Activated CD4-positive, CD25-positive, alpha-beta regulatory T cell treated with anti-CD3 and anti-CD28 coated beads, Interleukin-2, amount 50 U/mL, for 24 hours (primary cell): ENCODE results near the gene ACOX3.

Experiments used
- ATAC-seq, 2 donors: fragments of 150-1000 bp; cut with Tn5 transposase; one replicate each; pipeline ENCODE4 v1.10.0; 2021; ENCODE audit warnings: mild to moderate bottlenecking in 1 of 2, moderate library complexity in 1 of 2

The ACOX3 gene

GRCh38 chr4:8370835-8371595 is 69.5 kb downstream of the ACOX3 start:
- no peak for ATAC-seq

GRCh38 chr4:8370106-8370787 is 70.3 kb downstream of the ACOX3 start:
- ATAC-seq = no peak

DNA sequence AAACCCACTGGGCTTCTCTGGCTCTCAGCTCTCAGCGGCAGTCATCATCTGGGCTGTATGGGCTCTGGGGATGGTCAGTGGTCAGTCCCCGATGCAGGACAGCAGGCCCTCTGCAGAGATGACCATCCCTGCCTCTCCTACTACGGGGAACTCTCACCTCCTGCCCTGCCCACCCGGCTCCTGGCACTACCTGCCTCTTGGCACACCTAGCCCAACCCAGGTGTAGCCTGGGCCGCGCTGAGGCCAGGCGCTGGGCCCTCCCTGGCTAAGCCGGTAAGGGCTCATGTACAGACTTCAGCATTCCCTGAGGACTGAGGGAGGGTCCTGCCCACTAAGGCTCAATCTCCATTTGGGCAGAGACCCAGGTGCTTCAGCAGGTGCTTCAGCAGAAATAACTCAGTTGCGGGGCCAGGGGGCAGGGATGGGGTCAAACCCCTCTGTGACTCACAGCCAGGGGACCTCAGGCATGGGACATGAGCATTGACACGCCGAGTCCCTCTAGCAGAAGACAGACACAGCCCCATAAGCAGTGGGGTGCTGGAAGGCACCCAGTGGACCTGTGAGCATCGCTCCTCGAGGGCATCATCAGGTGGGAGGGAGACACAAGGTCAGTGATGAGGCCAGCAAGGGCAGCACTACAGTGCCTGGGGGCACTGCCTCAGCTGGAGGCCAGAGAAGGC is 71.0 kb downstream of the ACOX3 start:
- ATAC-seq = no peak

DNA sequence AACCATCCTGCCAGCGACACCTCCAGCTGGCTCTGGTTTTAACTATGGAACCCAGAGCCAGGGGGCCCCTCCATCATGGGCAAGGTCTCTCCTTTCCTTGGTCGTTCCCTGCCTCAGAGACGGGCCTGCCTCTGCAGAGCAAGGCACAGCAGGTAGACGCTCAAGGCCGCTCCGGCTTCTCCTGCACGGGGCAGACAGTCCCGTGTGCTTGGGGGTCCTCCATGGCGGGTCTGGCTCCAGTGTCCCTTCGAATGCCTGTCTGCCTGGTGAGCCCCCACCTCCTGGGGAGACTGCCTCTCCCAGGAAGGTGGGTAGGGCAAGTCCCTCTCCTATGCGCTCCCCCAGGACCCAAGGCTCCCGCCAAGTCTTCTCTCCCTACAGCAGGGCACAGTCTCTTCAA is 71.5 kb downstream of the ACOX3 start:
- no peak for ATAC-seq

GRCh38 chr4:8368061-8368481 is 72.5 kb downstream of the ACOX3 start:
- no peak for ATAC-seq

DNA sequence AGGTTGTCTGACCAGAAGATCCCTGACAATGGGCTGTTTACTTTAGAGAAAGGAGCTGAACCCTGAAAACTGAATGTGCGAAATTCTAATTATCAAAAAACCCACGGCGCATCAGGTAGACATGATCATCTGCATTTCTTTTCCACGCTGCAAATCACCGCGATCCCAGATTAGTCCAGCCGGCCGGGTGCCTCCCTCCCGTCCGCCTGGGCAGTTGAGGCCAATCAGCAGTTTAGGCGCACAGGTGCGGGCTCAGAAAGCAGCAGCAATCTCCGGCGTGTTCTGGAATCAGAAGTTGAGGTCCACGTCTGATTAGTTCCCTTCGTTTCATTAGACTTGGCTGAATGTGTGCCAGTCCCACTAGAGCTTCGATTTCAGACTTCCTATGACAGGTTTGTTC is 73.9 kb downstream of the ACOX3 start:
- ATAC-seq = no peak

DNA sequence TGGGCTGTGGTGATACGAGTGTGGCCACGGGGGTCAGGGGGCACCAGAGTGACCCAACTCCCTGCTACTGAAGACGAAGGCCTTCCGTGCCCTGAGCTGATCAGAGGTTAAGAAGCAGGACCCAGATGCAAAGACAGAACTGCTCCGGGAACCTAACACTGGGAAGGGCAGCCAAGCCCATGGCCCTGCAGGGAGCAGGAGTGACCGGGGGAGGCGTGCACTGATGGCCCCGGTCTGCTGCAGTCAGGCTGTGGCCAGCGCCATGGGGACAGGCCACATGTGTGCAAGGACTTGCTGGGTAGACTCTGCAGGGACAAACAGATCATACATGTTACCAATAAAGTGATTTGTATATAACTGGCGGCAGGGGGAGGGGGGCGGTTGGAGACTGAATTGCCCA is 74.6 kb downstream of the ACOX3 start:
- no peak for ATAC-seq

- ATAC-seq = no peak
Measured at GRCh38 chr4:8365353-8365752, 75.2 kb downstream of the ACOX3 start.

GRCh38 chr4:8364848-8365350 is 75.6 kb downstream of the ACOX3 start:
- no peak for ATAC-seq

- no peak for ATAC-seq
Measured at GRCh38 chr4:8364141-8364540, 76.4 kb downstream of the ACOX3 start.

DNA sequence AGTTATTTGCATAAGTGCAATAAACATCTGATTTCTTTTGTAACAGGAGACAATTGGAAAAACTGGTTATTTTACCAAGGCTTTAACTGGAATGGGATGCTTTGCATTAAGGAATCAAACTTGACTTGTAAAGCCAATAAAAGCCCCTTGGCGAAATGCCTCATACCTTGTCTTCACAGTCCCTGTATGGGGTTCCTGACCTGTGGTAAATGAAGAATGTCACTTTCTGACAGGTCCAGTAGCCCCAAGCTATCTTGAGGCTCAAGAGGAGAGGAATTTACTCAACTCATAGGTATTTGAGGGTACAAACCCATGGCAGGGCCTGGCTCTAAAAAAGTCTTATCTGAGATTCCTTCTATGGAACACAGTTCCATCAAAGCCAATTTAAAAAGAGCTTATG is 78.0 kb downstream of the ACOX3 start:
- ATAC-seq = no peak

GRCh38 chr4:8359193-8359592 is 81.3 kb downstream of the ACOX3 start:
- no peak for ATAC-seq

DNA sequence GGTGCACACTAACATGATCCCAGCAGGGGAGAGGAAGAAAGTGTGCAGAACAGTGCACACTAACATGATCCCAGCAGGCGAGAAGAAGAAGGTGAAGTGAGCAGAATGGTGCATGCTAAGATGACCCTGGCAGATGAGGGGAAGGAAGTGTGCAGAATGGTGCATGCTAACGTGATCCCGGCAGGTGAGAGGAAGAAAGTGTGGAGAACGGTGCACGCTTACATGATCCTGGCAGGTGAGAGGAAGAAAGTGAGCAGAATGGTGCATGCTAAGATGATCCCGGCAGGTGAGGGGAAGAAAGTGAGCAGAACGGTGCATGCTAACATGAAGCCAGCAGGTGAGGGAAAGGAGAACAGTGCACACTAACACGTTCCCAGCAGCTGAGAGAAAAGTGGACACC is 83.7 kb downstream of the ACOX3 start:
- no peak for ATAC-seq

DNA sequence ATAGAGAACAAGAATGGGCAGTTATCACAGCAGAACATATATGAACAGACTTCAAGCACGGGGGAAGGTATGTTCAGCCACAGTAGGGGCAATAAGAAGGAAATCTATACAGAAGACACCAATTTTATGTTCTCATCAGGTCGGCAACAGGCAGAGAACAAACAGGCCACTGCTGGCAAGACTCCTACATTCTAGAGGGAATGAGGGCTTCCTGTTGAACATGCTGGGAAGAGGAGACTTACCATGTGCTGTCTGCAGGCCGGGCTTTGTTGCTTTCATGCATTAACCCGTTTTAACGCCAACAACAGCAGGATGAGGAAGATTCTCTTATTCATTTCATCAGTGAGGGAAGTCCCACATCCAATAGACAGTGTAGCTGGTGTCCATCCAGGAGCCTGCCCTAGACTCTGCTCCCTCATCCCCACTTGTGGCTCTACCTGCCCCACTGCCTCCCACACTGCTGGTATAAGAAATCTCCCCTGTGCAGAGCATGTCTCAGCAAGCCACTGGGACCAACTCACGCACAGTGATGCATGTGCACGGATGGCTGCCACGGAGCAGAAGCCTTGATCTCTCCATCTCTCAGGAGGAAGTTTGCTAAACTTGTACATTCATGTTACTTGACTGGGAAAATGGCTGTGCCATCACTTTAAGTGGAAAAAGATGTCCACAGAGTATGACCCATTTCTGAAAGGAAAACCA is 84.5 kb downstream of the ACOX3 start:
- ATAC-seq = no peak

DNA sequence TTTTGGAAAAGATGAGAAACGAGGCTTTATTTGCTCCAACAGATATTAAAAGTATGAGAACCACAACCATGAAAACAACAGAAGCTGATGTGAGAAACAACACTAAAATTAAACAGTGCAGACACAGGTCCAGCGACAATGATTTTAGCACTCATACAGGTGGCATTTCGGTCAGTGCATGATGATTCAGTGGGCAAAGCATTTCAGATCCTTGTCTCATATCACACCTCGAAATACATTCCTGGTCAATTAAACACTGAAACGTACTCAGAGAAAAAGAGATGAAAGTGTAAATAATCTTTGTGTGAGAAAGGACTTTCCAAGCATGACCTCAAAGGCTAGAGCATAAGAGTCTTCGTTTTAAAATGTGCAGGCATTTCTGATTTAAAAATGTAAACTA is 85.2 kb downstream of the ACOX3 start:
- no peak for ATAC-seq

DNA sequence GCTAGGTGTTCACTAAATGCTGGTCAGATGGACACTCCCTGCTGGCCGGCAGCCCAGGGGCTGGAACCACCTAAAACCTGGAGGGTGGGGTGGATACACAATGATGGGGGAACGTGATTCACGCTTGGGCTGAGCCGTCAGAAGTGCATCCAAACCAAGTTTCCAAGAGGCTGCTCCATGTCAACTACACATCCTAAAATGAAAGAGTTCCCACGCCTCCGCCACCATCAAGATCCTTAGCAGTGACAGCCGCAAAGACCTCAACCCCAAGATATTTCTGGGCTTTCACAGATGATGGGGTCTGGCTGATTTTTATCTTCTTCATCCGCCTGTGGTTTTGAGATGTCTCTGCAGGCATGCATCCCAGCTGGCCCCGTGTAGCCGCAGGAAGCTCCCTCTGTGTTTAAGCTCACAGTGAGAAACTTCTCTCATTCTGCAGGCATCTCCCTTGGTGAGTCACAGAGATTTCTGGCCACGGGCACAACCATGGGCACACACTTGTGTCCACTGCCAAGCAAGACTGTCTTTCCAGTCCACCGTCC is 86.5 kb downstream of the ACOX3 start:
- ATAC-seq = no peak

DNA sequence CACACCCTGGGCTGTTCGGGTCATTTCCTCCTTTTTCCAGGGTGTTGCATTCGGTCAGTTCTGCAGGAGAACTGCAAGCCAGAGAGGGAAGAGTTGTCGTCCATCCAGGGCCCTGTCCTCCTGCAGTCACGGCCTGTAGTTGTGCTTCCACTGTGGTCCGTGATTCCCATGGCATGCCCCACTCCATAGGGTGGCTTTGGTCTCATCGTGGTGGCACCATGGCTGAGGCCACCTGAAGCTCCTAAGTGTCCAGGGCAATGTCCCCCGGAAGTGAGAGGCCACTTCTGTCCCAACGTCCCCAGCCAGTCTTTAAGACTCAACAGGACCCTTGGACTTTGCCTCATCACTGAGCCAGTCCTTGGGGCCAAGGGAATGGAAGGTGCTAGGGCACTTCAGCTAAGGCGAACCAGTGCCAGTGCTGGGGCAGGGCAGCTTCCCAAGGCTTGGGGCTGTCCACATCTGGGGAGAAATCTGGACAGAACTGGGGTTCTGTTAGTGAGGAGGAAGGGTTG is 87.3 kb downstream of the ACOX3 start:
- ATAC-seq = no peak

- ATAC-seq = no peak
Measured at GRCh38 chr4:8352368-8353157, 88.0 kb downstream of the ACOX3 start.

DNA sequence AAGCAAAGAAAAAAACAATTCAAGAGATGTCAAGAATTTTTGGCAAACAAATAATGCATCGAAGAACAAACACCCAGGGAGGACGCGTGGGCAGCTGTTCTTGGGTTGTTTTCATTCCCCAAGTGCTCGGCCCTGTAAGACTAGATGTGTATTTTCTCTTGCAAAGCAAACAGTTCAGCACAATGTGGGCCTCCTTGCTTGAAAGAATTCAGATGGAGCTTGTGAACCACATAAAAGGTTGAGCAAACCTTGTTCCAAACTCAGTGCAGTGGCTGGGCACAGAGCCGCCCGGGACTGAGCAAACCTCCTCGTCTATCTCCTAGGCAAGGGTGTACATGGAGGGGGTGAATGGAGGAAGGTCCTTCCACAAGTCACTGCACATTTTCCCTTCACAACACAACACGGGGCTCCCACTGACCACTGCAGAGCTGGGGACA is 88.6 kb downstream of the ACOX3 start:
- no peak for ATAC-seq

DNA sequence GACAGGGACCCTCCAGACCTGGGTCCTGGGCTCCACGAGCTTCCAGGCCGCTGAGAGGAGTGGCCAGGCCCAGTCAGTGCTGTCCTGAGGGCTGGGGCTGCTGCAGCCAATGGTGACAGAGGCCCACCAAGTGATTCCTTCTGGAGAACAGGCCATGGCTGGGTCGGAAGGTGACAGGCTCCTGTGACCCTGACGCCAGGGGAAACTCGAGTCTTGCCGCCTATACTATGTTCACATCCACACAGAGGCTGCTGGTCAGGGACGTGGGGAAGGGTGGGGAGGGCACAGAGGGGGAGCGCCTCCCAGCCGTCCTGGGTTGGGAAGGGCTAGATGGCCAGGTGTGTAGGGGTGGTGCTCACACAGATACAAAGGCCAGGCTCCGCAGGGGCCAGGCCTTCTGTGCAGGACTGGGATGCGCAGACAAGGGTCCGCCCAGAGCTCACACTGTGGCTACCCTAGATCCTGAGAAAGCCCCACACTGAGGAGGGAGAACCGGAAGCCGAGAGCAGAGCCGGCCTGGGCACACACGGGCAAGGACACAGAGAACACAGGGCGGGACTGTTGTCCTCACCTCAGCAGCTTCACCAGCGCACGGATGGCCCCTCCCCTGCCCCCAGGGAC is 89.6 kb downstream of the ACOX3 start:
- no peak for ATAC-seq

DNA sequence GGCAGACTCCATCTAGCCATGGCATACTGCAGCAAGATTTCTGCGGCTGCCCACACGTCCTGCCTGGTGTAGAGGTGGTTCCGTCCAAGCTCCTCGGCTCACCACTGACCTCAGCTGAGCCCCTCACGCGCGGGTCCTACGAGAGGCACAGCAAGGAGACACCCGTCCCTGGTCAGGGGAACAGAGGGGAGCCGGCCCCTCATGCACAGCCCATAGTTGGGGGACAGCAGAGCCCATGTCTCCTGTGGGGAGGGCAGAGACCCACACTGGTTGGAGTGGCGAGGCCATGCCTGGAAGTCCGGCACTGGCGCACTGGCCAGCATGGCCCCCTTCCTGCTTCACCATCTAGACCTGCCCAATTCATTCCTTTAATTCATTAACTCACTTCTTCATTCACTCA is 90.2 kb downstream of the ACOX3 start:
- ATAC-seq = no peak
